ENCODE results near the gene OLFM2.

The OLFM2 gene

GRCh38 chr19:9839415-9839814 is 96.9 kb downstream of the OLFM2 start:
- no peak overlapping the region for H3K9ac ChIP-seq (ENCODE audit: low read length)
- peaks cover 9% of the 10 kb centered on the region for H3K4me1 ChIP-seq (ENCODE audit: low read length)
- H3K36me3 ChIP-seq (replicated peaks; ENCODE audit: low read depth, low read length) = peaks cover 48% of the 10 kb centered on the region
- H2AFZ ChIP-seq (ENCODE audit: low read depth, low read length) = no peak overlapping the region
- peaks cover under 1% of the 10 kb centered on the region; the same call in 1 of the 2 replicates for H4K20me1 ChIP-seq (ENCODE audit: insufficient read depth, low read length)
- no peak overlapping the region for H3K4me2 ChIP-seq (ENCODE audit: low read length)
- TF ChIP-seq CTCF (IDR thresholded peaks at IDR 0.05; ENCODE audit: low read depth, low read length) (no peak), EZH2phosphoT487 (IDR thresholded peaks at IDR 0.05; ENCODE audit: low read depth) (no peak)
- H3K27ac ChIP-seq (ENCODE audit: low read length) = no peak overlapping the region
- no peak overlapping the region for H3K4me3 ChIP-seq (ENCODE audit: low read length)
- H3K27me3 ChIP-seq (ENCODE audit: low read depth, low read length) = no peaks in the 10 kb centered on the region
- H3K79me2 ChIP-seq (ENCODE audit: low read length) = peaks cover 34% of the 10 kb centered on the region
- H3K9me3 ChIP-seq (ENCODE audit: insufficient read depth, low read length) = no peaks in the 10 kb centered on the region

- peaks cover 37% of the 10 kb centered on the region for H3K36me3 ChIP-seq (replicated peaks; ENCODE audit: low read depth, low read length)
Observed at GRCh38 chr19:9838324-9838723, 98.0 kb downstream of the OLFM2 start.

GRCh38 chr19:9836021-9836420 is 100.3 kb downstream of the OLFM2 start:
- Histone ChIP-seq H4K20me1 (ENCODE audit: insufficient read depth, low read length) (peaks cover 5% of the 10 kb centered on the region; the same call in 1 of the 2 replicates), H2AFZ (ENCODE audit: low read depth, low read length) (no peak overlapping the region), H3K27me3 (ENCODE audit: low read depth, low read length) (no peaks in the 10 kb centered on the region), H3K27ac (ENCODE audit: low read length) (no peak overlapping the region), H3K9ac (ENCODE audit: low read length) (peak overlapping the region; percentile 76), H3K4me3 (ENCODE audit: low read length) (peak overlapping the region; percentile 86), H3K79me2 (ENCODE audit: low read length) (peaks cover 25% of the 10 kb centered on the region), H3K9me3 (ENCODE audit: insufficient read depth, low read length) (no peaks in the 10 kb centered on the region), H3K4me1 (ENCODE audit: low read length) (peaks cover 12% of the 10 kb centered on the region), H3K4me2 (ENCODE audit: low read length) (peak overlapping the region; percentile 82), H3K36me3 (replicated peaks; ENCODE audit: low read depth, low read length) (peaks cover 22% of the 10 kb centered on the region)
- TF ChIP-seq EZH2phosphoT487 (IDR thresholded peaks at IDR 0.05; ENCODE audit: low read depth) = no peak
- TF ChIP-seq CTCF (IDR thresholded peaks at IDR 0.05; ENCODE audit: low read depth, low read length) = peak; percentile 11; the same call in 1 of the 2 replicates

More at GRCh38 chr19:9838324-9838723, 98.0 kb downstream of the OLFM2 start:
- Histone ChIP-seq H4K20me1 (ENCODE audit: insufficient read depth, low read length) (peaks cover 5% of the 10 kb centered on the region; the same call in 1 of the 2 replicates), H3K79me2 (ENCODE audit: low read length) (peaks cover 27% of the 10 kb centered on the region), H3K4me3 (ENCODE audit: low read length) (no peak overlapping the region), H3K27me3 (ENCODE audit: low read depth, low read length) (no peaks in the 10 kb centered on the region), H3K4me2 (ENCODE audit: low read length) (no peak overlapping the region), H3K27ac (ENCODE audit: low read length) (no peak overlapping the region), H3K9ac (ENCODE audit: low read length) (no peak overlapping the region), H3K4me1 (ENCODE audit: low read length) (peaks cover 12% of the 10 kb centered on the region), H2AFZ (ENCODE audit: low read depth, low read length) (no peak overlapping the region), H3K9me3 (ENCODE audit: insufficient read depth, low read length) (no peaks in the 10 kb centered on the region)
- TF ChIP-seq EZH2phosphoT487 (IDR thresholded peaks at IDR 0.05; ENCODE audit: low read depth) (no peak), CTCF (IDR thresholded peaks at IDR 0.05; ENCODE audit: low read depth, low read length) (no peak)

GRCh38 chr19:9835507-9835949 is 100.8 kb downstream of the OLFM2 start:
- peak overlapping the region; percentile 82 for H3K4me2 ChIP-seq (ENCODE audit: low read length)
- H3K4me1 ChIP-seq (ENCODE audit: low read length) = peaks cover 12% of the 10 kb centered on the region
- H3K27me3 ChIP-seq (ENCODE audit: low read depth, low read length) = no peaks in the 10 kb centered on the region
- H3K36me3 ChIP-seq (replicated peaks; ENCODE audit: low read depth, low read length) = peaks cover 20% of the 10 kb centered on the region
- H4K20me1 ChIP-seq (ENCODE audit: insufficient read depth, low read length) = peaks cover 5% of the 10 kb centered on the region; the same call in 1 of the 2 replicates
- no peak overlapping the region for H3K27ac ChIP-seq (ENCODE audit: low read length)
- no peak overlapping the region for H2AFZ ChIP-seq (ENCODE audit: low read depth, low read length)
- H3K9ac ChIP-seq (ENCODE audit: low read length) = peak overlapping the region; percentile 76
- H3K79me2 ChIP-seq (ENCODE audit: low read length) = peaks cover 26% of the 10 kb centered on the region
- H3K4me3 ChIP-seq (ENCODE audit: low read length) = peak overlapping the region; percentile 86
- no peaks in the 10 kb centered on the region for H3K9me3 ChIP-seq (ENCODE audit: insufficient read depth, low read length)
- TF ChIP-seq CTCF (IDR thresholded peaks at IDR 0.05; ENCODE audit: low read depth, low read length) (no peak), EZH2phosphoT487 (IDR thresholded peaks at IDR 0.05; ENCODE audit: low read depth) (no peak)
